ENCODE measurements around the gene HOXD4. TPM values are rescaled to one million over a fixed set of nuclear protein-coding genes. Genes with fewer than 3 reads are reported as not detected.
A peak's percentile ranks its signal among the peaks of the same experiment; 100 is the strongest.

The HOXD4 gene
- total RNA-seq, 1 experiment from 2014 or later = 0.61 TPM

DNA sequence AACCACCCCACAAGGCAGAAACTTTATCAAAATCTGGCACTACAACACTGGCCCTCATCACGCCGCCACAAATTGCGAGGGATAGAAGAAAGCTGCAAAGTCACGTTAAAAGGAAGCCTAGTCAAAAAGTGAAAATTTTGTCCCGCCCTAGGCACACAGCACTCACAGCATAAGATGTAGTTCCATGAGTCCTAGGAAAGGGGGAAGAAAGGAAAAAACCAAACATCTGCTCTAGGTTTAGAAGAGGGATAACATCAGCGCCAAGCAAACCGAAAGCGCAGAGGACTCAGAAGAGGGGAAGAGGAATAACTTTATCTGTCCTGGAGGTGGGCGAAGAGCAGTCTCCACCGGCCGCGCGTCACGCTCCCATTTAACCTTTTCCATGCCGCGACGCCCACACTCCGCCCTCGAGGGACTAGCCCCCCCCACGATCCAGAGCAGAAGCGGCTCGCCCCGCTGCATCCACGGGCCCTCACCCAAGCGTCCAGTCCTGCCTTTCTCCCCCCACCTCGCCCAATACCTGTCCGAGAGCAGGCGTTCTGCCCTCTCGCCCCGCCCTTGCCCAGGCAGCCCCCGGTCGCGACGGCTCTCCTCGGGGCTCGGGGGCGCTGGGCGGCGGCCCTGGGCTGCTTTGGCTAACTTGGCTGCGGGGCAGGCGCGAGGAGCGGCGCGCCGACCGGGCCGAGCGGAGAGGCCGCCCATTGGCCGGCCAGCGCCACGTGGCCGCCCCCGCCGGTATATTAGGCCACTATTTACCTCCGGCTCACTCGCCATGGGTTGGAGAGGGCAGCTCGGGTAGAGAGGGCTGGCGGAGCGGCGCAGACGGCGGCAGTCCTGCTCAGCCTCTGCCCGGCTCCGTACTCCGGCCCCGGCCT lies 36.8 kb downstream of the HOXD4 start, which contains the start of gene HOXD1:
TSS of gene HOXD1 (plus strand) at position 770 of the 875 bp plus-strand sequence. CDS start 134 bp downstream, outside the sequence.
- Histone ChIP-seq H2AFZ (ENCODE audit: low read depth, low read length, poor library complexity, severe bottlenecking) (no peak within 1 kb of the TSS), H3K4me2 (ENCODE audit: low read length) (peak within 1 kb of the TSS; percentile 57), H3K79me2 (ENCODE audit: insufficient read depth, low read length) (no peaks in the 10 kb centered on the region), H3K9me3 (ENCODE audit: control insufficient read depth in 1 of 2, insufficient read depth in 1 of 2, low read depth in 1 of 2, low read length in 2 of 2) (no peaks in the 10 kb centered on the region), H4K20me1 (ENCODE audit: insufficient read depth) (no peaks in the 10 kb centered on the region), H3K9ac (ENCODE audit: low read length) (no peak within 1 kb of the TSS), H3K4me1 (ENCODE audit: control insufficient read depth in 1 of 2, insufficient read depth in 2 of 2, low read length in 2 of 2) (peaks cover 0 to 6% of the 10 kb centered on the region in 2 experiments; a peak in 1 of 4 replicates), H3K27me3 (ENCODE audit: insufficient read depth, low read length) (no peaks in the 10 kb centered on the region), H3K27ac (ENCODE audit: low read depth, low read length) (no peak within 1 kb of the TSS; the same call in 1 of the 2 replicates), H3K36me3 (ENCODE audit: control insufficient read depth in 1 of 2, insufficient read depth in 2 of 2, low read length in 2 of 2) (no peaks in the 10 kb centered on the region), H3K9me2 (ENCODE audit: insufficient read depth) (no peaks in the 10 kb centered on the region), H3K4me3 (replicated peaks in 1 of 2; ENCODE audit: low read depth in 1 of 2, low read length in 2 of 2) (peak within 1 kb of the TSS; percentile 20 to 44; a peak in 3 of 4 replicates)
- ATAC-seq (peak; percentile 74), DNase-seq (ENCODE audit: low read depth, low spot score) (no peak)
- ChIA-PET RAD21 (ENCODE audit: low non-redundant PET in 1 of 2, low total read pairs in 2 of 2, uncharacterized antibody in 2 of 2, unreplicated experiment in 2 of 2) (no interaction called here), POLR2A (no interaction called here), CTCF (no interaction called here)
- BruUV-seq (replicated peaks) = no TSS peak
- intact Hi-C loops (cut with micrococcal nuclease) = no loop called here
- TF ChIP-seq FOSL1 (IDR thresholded peaks at IDR 0.05; ENCODE audit: low read depth) = no peak
- no peak for TF ChIP-seq POLR2A (IDR thresholded peaks at IDR 0.05; ENCODE audit: borderline replicate concordance, extremely low read depth, insufficient read depth, insufficient read length)
- TF ChIP-seq SP1 (IDR thresholded peaks at IDR 0.05; ENCODE audit: low read depth) = no peak
- no peak for TF ChIP-seq CEBPB (IDR thresholded peaks at IDR 0.05; ENCODE audit: low read depth)
- TF ChIP-seq POLR2AphosphoS5 (IDR thresholded peaks at IDR 0.05; ENCODE audit: low read depth, low read length) = no peak
- no peak for TF ChIP-seq SRF (IDR thresholded peaks at IDR 0.05; ENCODE audit: low read depth)
- TF ChIP-seq ELF1 (IDR thresholded peaks at IDR 0.05; ENCODE audit: borderline replicate concordance, low read depth) = no peak
- no peak for TF ChIP-seq EGR1 (IDR thresholded peaks at IDR 0.05; ENCODE audit: low read depth)
- TF ChIP-seq, protein P1, sequence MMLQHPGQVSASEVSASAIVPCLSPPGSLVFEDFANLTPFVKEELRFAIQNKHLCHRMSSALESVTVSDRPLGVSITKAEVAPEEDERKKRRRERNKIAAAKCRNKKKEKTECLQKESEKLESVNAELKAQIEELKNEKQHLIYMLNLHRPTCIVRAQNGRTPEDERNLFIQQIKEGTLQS (IDR thresholded peaks at IDR 0.05) = no peak
- no peak for TF ChIP-seq EZH2phosphoT487 (IDR thresholded peaks at IDR 0.05; ENCODE audit: borderline replicate concordance)
- TF ChIP-seq, protein P2, sequence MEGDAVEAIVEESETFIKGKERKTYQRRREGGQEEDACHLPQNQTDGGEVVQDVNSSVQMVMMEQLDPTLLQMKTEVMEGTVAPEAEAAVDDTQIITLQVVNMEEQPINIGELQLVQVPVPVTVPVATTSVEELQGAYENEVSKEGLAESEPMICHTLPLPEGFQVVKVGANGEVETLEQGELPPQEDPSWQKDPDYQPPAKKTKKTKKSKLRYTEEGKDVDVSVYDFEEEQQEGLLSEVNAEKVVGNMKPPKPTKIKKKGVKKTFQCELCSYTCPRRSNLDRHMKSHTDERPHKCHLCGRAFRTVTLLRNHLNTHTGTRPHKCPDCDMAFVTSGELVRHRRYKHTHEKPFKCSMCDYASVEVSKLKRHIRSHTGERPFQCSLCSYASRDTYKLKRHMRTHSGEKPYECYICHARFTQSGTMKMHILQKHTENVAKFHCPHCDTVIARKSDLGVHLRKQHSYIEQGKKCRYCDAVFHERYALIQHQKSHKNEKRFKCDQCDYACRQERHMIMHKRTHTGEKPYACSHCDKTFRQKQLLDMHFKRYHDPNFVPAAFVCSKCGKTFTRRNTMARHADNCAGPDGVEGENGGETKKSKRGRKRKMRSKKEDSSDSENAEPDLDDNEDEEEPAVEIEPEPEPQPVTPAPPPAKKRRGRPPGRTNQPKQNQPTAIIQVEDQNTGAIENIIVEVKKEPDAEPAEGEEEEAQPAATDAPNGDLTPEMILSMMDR (IDR thresholded peaks at IDR 0.05 in 2 of 3, conservative IDR thresholded peaks at IDR 0.05 in 1 of 3; ENCODE audit: borderline replicate concordance in 1 of 3, insufficient read depth in 1 of 3, low read depth in 2 of 3, low read length in 2 of 3) = no peak
- no peak for TF ChIP-seq TCF7L2 (IDR thresholded peaks at IDR 0.05; ENCODE audit: borderline replicate concordance, extremely low read depth, insufficient read depth, insufficient read length)
- no peak for TF ChIP-seq CBX3 (IDR thresholded peaks at IDR 0.05; ENCODE audit: low read depth)
- TF ChIP-seq RAD21 (IDR thresholded peaks at IDR 0.05; ENCODE audit: low read depth) = no peak
- TF ChIP-seq, protein P3, sequence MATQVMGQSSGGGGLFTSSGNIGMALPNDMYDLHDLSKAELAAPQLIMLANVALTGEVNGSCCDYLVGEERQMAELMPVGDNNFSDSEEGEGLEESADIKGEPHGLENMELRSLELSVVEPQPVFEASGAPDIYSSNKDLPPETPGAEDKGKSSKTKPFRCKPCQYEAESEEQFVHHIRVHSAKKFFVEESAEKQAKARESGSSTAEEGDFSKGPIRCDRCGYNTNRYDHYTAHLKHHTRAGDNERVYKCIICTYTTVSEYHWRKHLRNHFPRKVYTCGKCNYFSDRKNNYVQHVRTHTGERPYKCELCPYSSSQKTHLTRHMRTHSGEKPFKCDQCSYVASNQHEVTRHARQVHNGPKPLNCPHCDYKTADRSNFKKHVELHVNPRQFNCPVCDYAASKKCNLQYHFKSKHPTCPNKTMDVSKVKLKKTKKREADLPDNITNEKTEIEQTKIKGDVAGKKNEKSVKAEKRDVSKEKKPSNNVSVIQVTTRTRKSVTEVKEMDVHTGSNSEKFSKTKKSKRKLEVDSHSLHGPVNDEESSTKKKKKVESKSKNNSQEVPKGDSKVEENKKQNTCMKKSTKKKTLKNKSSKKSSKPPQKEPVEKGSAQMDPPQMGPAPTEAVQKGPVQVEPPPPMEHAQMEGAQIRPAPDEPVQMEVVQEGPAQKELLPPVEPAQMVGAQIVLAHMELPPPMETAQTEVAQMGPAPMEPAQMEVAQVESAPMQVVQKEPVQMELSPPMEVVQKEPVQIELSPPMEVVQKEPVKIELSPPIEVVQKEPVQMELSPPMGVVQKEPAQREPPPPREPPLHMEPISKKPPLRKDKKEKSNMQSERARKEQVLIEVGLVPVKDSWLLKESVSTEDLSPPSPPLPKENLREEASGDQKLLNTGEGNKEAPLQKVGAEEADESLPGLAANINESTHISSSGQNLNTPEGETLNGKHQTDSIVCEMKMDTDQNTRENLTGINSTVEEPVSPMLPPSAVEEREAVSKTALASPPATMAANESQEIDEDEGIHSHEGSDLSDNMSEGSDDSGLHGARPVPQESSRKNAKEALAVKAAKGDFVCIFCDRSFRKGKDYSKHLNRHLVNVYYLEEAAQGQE (IDR thresholded peaks at IDR 0.05; ENCODE audit: low read depth) = no peak
- no peak for TF ChIP-seq ZNF274 (IDR thresholded peaks at IDR 0.05; ENCODE audit: low read depth, low read length)
- no peak for TF ChIP-seq JUND (IDR thresholded peaks at IDR 0.05)
